WTC11 (cell line): ENCODE results near the gene SMKR1.

Experiments used
- ATF2 ChIP-seq: sonication (generic); formaldehyde crosslinking; IDR thresholded peaks from 2 replicates; pipeline ENCODE4 v1.8.1; 2022; ENCODE audit warnings: low read depth, missing genetic modification reagents, borderline replicate concordance
- ATF3 ChIP-seq: sonication (generic); formaldehyde crosslinking; conservative IDR thresholded peaks from 2 replicates; pipeline ENCODE4 v1.8.1; 2022; ENCODE audit warnings: mild to moderate bottlenecking, missing genetic modification reagents
- CTCF ChIP-seq: fragments of 200-600 bp; IDR thresholded peaks from 2 replicates; pipeline ENCODE4 v1.8.0; 2022; ENCODE audit warnings: antibody characterized with exemption
- E2F5 ChIP-seq: sonication (generic); formaldehyde crosslinking; IDR thresholded peaks from 2 replicates; pipeline ENCODE4 v1.8.1; 2022; ENCODE audit warnings: mild to moderate bottlenecking, moderate library complexity, missing genetic modification reagents
- FOXP4 ChIP-seq: sonication (generic); formaldehyde crosslinking; IDR thresholded peaks from 2 replicates; pipeline ENCODE4 v1.8.0; 2022; ENCODE audit warnings: mild to moderate bottlenecking, missing genetic modification reagents
- JUN ChIP-seq: sonication (generic); formaldehyde crosslinking; IDR thresholded peaks from 2 replicates; pipeline ENCODE4 v1.8.0; 2023; ENCODE audit warnings: mild to moderate bottlenecking, missing genetic modification reagents
- NFE2L1 ChIP-seq: sonication (generic); formaldehyde crosslinking; IDR thresholded peaks from 2 replicates; pipeline ENCODE4 v1.8.1; 2023; ENCODE audit warnings: missing genetic modification reagents
- NFYB ChIP-seq: sonication (generic); formaldehyde crosslinking; conservative IDR thresholded peaks from 2 replicates; pipeline ENCODE4 v1.8.0; 2022; ENCODE audit warnings: low read depth, missing genetic modification reagents
- SP1 ChIP-seq: sonication (generic); formaldehyde crosslinking; conservative IDR thresholded peaks from 2 replicates; pipeline ENCODE4 v1.8.1; 2022; ENCODE audit warnings: missing genetic modification reagents
- USF1 ChIP-seq: sonication (generic); formaldehyde crosslinking; IDR thresholded peaks from 2 replicates; pipeline ENCODE4 v1.8.0; 2022; ENCODE audit warnings: mild to moderate bottlenecking, missing genetic modification reagents
- ZBTB21 ChIP-seq: sonication (generic); formaldehyde crosslinking; IDR thresholded peaks from 2 replicates; pipeline ENCODE4 v1.8.1; 2023; ENCODE audit warnings: mild to moderate bottlenecking, missing genetic modification reagents, borderline replicate concordance
- ZNF281 ChIP-seq: sonication (generic); formaldehyde crosslinking; IDR thresholded peaks from 2 replicates; pipeline ENCODE4 v1.8.0; 2023; ENCODE audit warnings: mild to moderate bottlenecking, missing genetic modification reagents

GRCh38 chr7:129531721-129532120 is 29.4 kb downstream of the SMKR1 start:
- TF ChIP-seq E2F5 (CRISPR knock-in tag) (no peak), ZBTB21 (CRISPR knock-in tag) (no peak), FOXP4 (CRISPR knock-in tag) (no peak), USF1 (CRISPR knock-in tag) (no peak), ATF2 (no peak), CTCF (no peak), NFYB (no peak), JUN (CRISPR knock-in tag) (no peak), NFE2L1 (no peak), ATF3 (CRISPR knock-in tag) (no peak), ZNF281 (CRISPR knock-in tag) (no peak), SP1 (CRISPR knock-in tag) (no peak)
